Myometrial cell (primary cell): ENCODE data around the gene CDC14C. TPM values are rescaled to one million over a fixed set of nuclear protein-coding genes. Genes with fewer than 3 reads are reported as not detected.

Experiments
- total RNA-seq: library from RNA; depleted of rRNA; stranded (reverse); fragments of >200 nt; gene quantifications from 2 replicates; pipeline ENCODE4 v1.2.3, GENCODE V29; 2015

The CDC14C gene
- total RNA-seq: not detected in 2 replicates

GRCh38 chr7:48924433-48924832 lies at the start of gene CDC14C:
CDC14C (plus strand) TSS chr7:48924547; CDS start chr7:48924673, 126 bp downstream.

